Endothelial cell of umbilical vein (primary cell): ENCODE data around the gene CUBN. TPM values are rescaled to one million over a fixed set of nuclear protein-coding genes. Genes with fewer than 3 reads are reported as not detected.

Experiments
- BruUV-seq: library from RNA; stranded (reverse); fragments of 400-500 nt; replicated peaks from 2 replicates; lab custom pipeline; 2021; lab: Mats Ljungman, UMichigan
- CTCF ChIA-PET: fragments of 300-600, 350-600 bp; sonication (Branson Sonifier 250); formaldehyde crosslinking; loops from one replicate; lab custom pipeline; 2021; ENCODE audit warnings: antibody characterized with exemption, inconsistent platforms; lab: Charles Lee
- POLR2A ChIA-PET: fragments of 300-600, 350-600 bp; sonication (Branson Sonifier 250); formaldehyde crosslinking; loops from one replicate; lab custom pipeline; 2021; ENCODE audit warnings: antibody characterized with exemption, inconsistent platforms; lab: Charles Lee
- DNase-seq: peaks from one replicate; pipeline ENCODE4 v3.0.0-alpha.2; 2011; ENCODE audit warnings: low read depth, low spot score
- FAIRE-seq: peaks from 2 replicates; lab custom pipeline; 2011; peaks lifted over from hg19 to GRCh38; lab: Jason Lieb, UNC
- H2AFZ ChIP-seq: 2 replicates; pipeline ENCODE4 v1.6.0; 2012; ENCODE audit warnings: low read depth, low read length, control low read depth, inconsistent platforms
- H3K27ac ChIP-seq: 2 replicates; pipeline ENCODE4 v1.5.1; 2011; ENCODE audit warnings: low read depth, mild to moderate bottlenecking, control low read depth, low read length, moderate library complexity; ENCODE audit not compliant: insufficient read depth
- H3K27me3 ChIP-seq, 2 experiments: 2 replicates each; pipeline versions ENCODE4 v1.6.0 to v1.6.1; 2011; ENCODE audit warnings: low read length in 2 of 2, mixed read lengths in 1 of 2; ENCODE audit not compliant: control insufficient read depth in 2 of 2, insufficient read depth in 2 of 2
- H3K36me3 ChIP-seq, 2 experiments: 2 replicates in 1 of 2; 3 replicates in 1 of 2; pipeline ENCODE4 v1.5.1; 2011; ENCODE audit warnings: low read length in 2 of 2, mild to moderate bottlenecking in 1 of 2, moderate library complexity in 1 of 2; ENCODE audit not compliant: control insufficient read depth in 2 of 2, insufficient read depth in 2 of 2; ENCODE audit errors: extremely low read depth in 1 of 2
- H3K4me1 ChIP-seq: 3 replicates; pipeline ENCODE4 v1.5.1; 2011; ENCODE audit warnings: mild to moderate bottlenecking, low read length; ENCODE audit not compliant: control insufficient read depth, insufficient read depth; ENCODE audit errors: extremely low read depth
- H3K4me2 ChIP-seq: 2 replicates; pipeline ENCODE4 v1.6.1; 2011; ENCODE audit warnings: low read length, control low read depth, mixed read lengths; ENCODE audit not compliant: insufficient read depth
- H3K4me3 ChIP-seq, 3 experiments: fragments of 200-600 bp in 1 of 3; sonication (generic), shearing (Covaris generic) in 1 of 3; replicated peaks in 1 of 3; 2 replicates each; pipeline ENCODE4 v1.5.1; 2011 to 2016; ENCODE audit warnings: control low read depth in 3 of 3, low read length in 3 of 3, mild to moderate bottlenecking in 2 of 3, inconsistent platforms in 1 of 3, low read depth in 1 of 3, moderate library complexity in 1 of 3; ENCODE audit not compliant: insufficient read depth in 1 of 3
- H3K79me2 ChIP-seq: 2 replicates; pipeline ENCODE4 v1.6.0; 2012; ENCODE audit warnings: low read length, inconsistent platforms; ENCODE audit not compliant: control insufficient read depth, insufficient read depth
- H3K9ac ChIP-seq: replicated peaks from 2 replicates; pipeline ENCODE3; 2011; ENCODE audit warnings: low read length, control low read depth; ENCODE audit not compliant: insufficient read depth; ENCODE audit errors: extremely low read depth
- H3K9me1 ChIP-seq: replicated peaks from 3 replicates; pipeline ENCODE4 v1.6.0; 2011; ENCODE audit warnings: mild to moderate bottlenecking, low read length; ENCODE audit not compliant: control insufficient read depth, insufficient read depth; ENCODE audit errors: extremely low read depth
- H3K9me3 ChIP-seq: replicated peaks from 2 replicates; pipeline ENCODE4 v1.5.1; 2012; ENCODE audit warnings: low read length, inconsistent platforms; ENCODE audit not compliant: control insufficient read depth, insufficient read depth
- H4K20me1 ChIP-seq: replicated peaks from 2 replicates; pipeline ENCODE3; 2011; ENCODE audit warnings: mild to moderate bottlenecking, low read length; ENCODE audit not compliant: control insufficient read depth, insufficient read depth; ENCODE audit errors: extremely low read depth
- EZH2 ChIP-seq: IDR thresholded peaks from 2 replicates; pipeline ENCODE4 v1.6.1; 2012; ENCODE audit warnings: borderline replicate concordance, low read depth, mild to moderate bottlenecking, moderate library complexity, low read length, inconsistent platforms; ENCODE audit not compliant: severe bottlenecking
- FOS ChIP-seq: IDR thresholded peaks from 2 replicates; pipeline ENCODE4 v1.6.1; 2011; ENCODE audit warnings: mild to moderate bottlenecking, low read length, moderate library complexity, borderline replicate concordance; ENCODE audit not compliant: insufficient read depth
- GATA2 ChIP-seq: IDR thresholded peaks from 2 replicates; pipeline ENCODE4 v1.7.0; 2011; ENCODE audit warnings: low read depth, mild to moderate bottlenecking, moderate library complexity, mixed read lengths, low read length; ENCODE audit not compliant: insufficient read length, insufficient read depth
- JUN ChIP-seq: IDR thresholded peaks from 2 replicates; pipeline ENCODE4 v1.6.1; 2011; ENCODE audit warnings: borderline replicate concordance, low read depth; ENCODE audit not compliant: insufficient read length, insufficient read depth
- MAX ChIP-seq: IDR thresholded peaks from 2 replicates; pipeline ENCODE4 v1.6.1; 2011; ENCODE audit not compliant: insufficient read depth, insufficient read length
- MYC ChIP-seq: IDR thresholded peaks from one replicate; pipeline ENCODE4 v1.6.1; 2011; ENCODE audit warnings: mild to moderate bottlenecking, low read depth, low read length
- POLR2A ChIP-seq: IDR thresholded peaks from 2 replicates; pipeline ENCODE4 v1.6.1; 2012; ENCODE audit warnings: low read depth, mild to moderate bottlenecking, control low read depth, low read length
- POLR2AphosphoS5 ChIP-seq: IDR thresholded peaks from 2 replicates; pipeline ENCODE4 v1.6.1; 2012; ENCODE audit warnings: low read depth, mild to moderate bottlenecking, control low read depth, low read length, moderate library complexity; ENCODE audit not compliant: insufficient read depth
- dilution Hi-C: fragments of 300-500 bp; cut with MboI; formaldehyde crosslinking; loops from one replicate; pipeline ENCODE4 v1.15.0; 2019; ENCODE audit warnings: low sequenced_read_pairs; ENCODE audit not compliant: extremely low pct_ligation_motif_present
- intact Hi-C: fragments of 100-400 bp; cut with micrococcal nuclease; formaldehyde crosslinking; loops from one replicate; pipeline ENCODE4 v1.10.0; 2022
- polyA plus RNA-seq, 4 experiments: library from polyadenylated mRNA; depleted of rRNA in 3 of 4; stranded (reverse) in 3 of 4; unstranded in 1 of 4; fragments of >200 nt; gene quantifications; 2 replicates each; pipeline versions ENCODE4 v1.2.1 to v1.2.3, GENCODE V29; 2011 to 2012; ENCODE audit warnings: missing spikeins in 1 of 4
- total RNA-seq: library from RNA; stranded (reverse); gene quantifications from 2 replicates; pipeline ENCODE4 v1.2.3, GENCODE V29; 2021
- TF ChIP-seq, protein P1 (sequence below), 2 donors: IDR thresholded peaks; 1 replicate in 1 of 2; 2 replicates in 1 of 2; pipeline ENCODE4 v1.5.1; 2011; ENCODE audit warnings: low read length in 2 of 2, mild to moderate bottlenecking in 2 of 2, moderate library complexity in 2 of 2, control low read depth in 1 of 2, inconsistent platforms in 1 of 2, low read depth in 1 of 2; ENCODE audit not compliant: insufficient read depth in 1 of 2; ENCODE audit errors: extremely low read depth in 1 of 2

CUBN gene
- total and polyA plus RNA-seq, 2 donors (not counting 3 experiments of a cell fraction or from before 2014, with no cell fraction given) = 2.7 to 4.6 TPM

- Histone ChIP-seq H2AFZ (no peak overlapping the region), H3K27me3 (no peaks in the 10 kb centered on the region), H3K9me3 (no peaks in the 10 kb centered on the region), H3K9ac (no peak overlapping the region), H3K9me1 (no peaks in the 10 kb centered on the region), H3K27ac (no peak overlapping the region), H3K4me2 (no peak overlapping the region), H4K20me1 (no peaks in the 10 kb centered on the region), H3K4me3 (no peak overlapping the region), H3K79me2 (peaks cover 10% of the 10 kb centered on the region), H3K36me3 (peaks cover 0 to 3% of the 10 kb centered on the region in 2 experiments), H3K4me1 (no peaks in the 10 kb centered on the region)
- DNase-seq = no peak
- TF ChIP-seq GATA2 = no peak
- TF ChIP-seq MYC = no peak
- no peak for TF ChIP-seq MAX
- no peak for TF ChIP-seq FOS
- TF ChIP-seq EZH2 = no peak
- no peak for TF ChIP-seq POLR2AphosphoS5
- no peak for TF ChIP-seq POLR2A
- TF ChIP-seq, protein P1, sequence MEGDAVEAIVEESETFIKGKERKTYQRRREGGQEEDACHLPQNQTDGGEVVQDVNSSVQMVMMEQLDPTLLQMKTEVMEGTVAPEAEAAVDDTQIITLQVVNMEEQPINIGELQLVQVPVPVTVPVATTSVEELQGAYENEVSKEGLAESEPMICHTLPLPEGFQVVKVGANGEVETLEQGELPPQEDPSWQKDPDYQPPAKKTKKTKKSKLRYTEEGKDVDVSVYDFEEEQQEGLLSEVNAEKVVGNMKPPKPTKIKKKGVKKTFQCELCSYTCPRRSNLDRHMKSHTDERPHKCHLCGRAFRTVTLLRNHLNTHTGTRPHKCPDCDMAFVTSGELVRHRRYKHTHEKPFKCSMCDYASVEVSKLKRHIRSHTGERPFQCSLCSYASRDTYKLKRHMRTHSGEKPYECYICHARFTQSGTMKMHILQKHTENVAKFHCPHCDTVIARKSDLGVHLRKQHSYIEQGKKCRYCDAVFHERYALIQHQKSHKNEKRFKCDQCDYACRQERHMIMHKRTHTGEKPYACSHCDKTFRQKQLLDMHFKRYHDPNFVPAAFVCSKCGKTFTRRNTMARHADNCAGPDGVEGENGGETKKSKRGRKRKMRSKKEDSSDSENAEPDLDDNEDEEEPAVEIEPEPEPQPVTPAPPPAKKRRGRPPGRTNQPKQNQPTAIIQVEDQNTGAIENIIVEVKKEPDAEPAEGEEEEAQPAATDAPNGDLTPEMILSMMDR (IDR thresholded peaks at IDR 0.05; ENCODE audit: extremely low read depth in 1 of 2, insufficient read depth in 1 of 2, low read depth in 1 of 2, low read length in 2 of 2) = no peak
- TF ChIP-seq JUN = no peak
- dilution Hi-C loops = no loop called here
- FAIRE-seq = no peak
- ChIA-PET CTCF (interaction anchor here (1.4 kb wide), 1 partner anchor 21 kb away, joined by 3 read pairs; no protein-coding TSS in a partner anchor), POLR2A (no interaction called here)
- BruUV-seq = no TSS peak
- intact Hi-C loops = no loop called here
Measured at GRCh38 chr10:16788125-16788524, 341.5 kb downstream of the CUBN start.
